ENCODE results near the gene FSTL3. TPM values are rescaled to one million over a fixed set of nuclear protein-coding genes. Genes with fewer than 3 reads are reported as not detected.
"Not testable (repeated sequence)": the region's sequence is repeated elsewhere in the genome, so short reads cannot be mapped to it uniquely, and the experiment has no call there.

FSTL3 gene
- total RNA-seq, 2 donors from 2014 or later: 4.1 to 10.1 TPM

DNA sequence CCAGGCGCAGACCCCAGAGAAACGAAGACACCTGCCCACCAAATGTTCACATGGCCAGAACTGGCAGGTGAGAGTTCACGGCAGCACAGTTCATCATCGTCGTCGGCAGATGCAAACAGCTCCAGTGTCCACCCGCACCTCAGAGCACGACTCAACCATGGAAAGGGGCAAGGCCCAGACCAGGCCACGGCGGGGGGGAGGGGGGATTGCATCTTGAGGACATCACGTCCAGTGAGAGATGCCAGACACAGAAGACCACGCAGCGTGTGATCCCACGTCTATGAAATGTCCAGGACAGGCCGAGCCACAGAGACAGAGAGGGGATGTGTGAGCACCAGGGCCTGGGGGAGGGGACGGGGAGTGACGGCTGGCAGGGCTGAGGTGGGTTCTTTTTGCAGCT lies 20.5 kb upstream of the FSTL3 start:
- DNase-seq (ENCODE audit: low spot score in 2 of 2) (no peak), ATAC-seq (no peak)
- H3K27ac Mint-ChIP-seq: peak overlapping the region; percentile 70 to 88
- no peaks in the 10 kb centered on the region for H3K9me3 Mint-ChIP-seq
- peaks cover 9 to 16% of the 10 kb centered on the region in 2 donors for H3K36me3 Mint-ChIP-seq

DNA sequence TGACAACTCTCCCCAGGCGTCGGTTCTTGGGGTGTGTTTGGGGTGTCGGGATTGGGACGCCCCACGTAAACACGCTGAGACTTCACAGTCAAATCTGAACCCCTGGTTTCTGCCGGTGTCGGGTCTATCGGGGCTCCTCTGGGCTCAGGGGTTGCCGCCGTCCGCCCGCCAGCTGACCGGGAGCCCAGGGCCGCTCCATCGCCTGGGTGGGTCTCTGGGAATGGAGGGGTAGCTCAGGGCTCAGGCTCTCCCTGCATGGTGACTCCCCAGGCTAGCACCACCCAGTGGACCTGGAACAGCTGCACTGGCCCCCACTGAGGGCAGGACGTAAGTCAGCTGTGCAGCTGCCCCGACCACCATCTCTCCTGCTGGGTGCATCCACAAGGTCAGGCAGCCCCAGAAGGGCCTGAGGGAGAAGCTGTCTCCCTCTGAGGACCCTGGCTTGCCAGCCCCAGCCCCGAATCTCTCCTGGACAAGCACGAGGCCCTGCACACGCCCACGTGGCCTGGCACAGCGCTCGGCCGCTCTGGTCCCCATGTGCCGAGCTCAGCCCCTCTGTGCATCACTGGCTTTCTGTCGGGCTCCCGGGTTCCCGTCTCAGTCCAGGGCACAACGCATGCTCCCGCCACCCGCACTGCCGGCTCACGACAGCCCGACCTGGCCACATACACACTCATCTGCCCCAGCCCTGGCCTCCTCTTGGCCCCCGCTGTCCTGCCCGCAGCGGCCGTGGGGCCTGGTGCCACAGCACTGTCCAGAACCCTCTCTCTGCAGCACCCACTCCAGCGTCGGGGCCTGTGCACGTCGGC lies 19.2 kb upstream of the FSTL3 start:
- ATAC-seq: no peak
- peaks cover 17 to 29% of the 10 kb centered on the region in 2 donors for H3K36me3 Mint-ChIP-seq
- no peaks in the 10 kb centered on the region for H3K9me3 Mint-ChIP-seq
- peak overlapping the region; percentile 14 to 70 for H3K27ac Mint-ChIP-seq
- DNase-seq (ENCODE audit: low spot score in 2 of 2): no peak

DNA sequence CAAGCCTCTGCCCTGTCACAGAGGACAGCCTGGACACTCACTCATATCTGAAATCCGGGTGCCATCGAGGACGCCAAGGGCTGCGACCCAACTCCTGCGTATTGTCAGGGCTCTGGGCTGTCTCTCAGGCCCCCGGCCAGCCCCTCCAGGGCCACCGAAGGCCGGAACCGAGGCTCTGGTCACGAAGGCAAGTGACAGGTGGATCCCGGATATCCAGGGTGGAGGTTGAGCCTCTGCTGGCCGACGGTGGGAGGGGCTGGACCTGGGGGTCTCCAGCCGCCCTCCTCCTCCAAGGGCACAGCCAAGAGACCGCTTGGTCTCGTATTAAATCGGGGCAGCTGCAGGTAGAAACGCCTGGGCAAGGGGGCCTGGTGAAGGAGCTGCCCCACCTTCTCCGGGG lies 18.6 kb upstream of the FSTL3 start:
- Mint-ChIP-seq H3K36me3 (peaks cover 18 to 30% of the 10 kb centered on the region in 2 donors), H3K9me3 (no peaks in the 10 kb centered on the region), H3K27ac (peak overlapping the region; percentile 14 to 70)
- ATAC-seq (no peak), DNase-seq (ENCODE audit: low spot score in 2 of 2) (no peak)

DNA sequence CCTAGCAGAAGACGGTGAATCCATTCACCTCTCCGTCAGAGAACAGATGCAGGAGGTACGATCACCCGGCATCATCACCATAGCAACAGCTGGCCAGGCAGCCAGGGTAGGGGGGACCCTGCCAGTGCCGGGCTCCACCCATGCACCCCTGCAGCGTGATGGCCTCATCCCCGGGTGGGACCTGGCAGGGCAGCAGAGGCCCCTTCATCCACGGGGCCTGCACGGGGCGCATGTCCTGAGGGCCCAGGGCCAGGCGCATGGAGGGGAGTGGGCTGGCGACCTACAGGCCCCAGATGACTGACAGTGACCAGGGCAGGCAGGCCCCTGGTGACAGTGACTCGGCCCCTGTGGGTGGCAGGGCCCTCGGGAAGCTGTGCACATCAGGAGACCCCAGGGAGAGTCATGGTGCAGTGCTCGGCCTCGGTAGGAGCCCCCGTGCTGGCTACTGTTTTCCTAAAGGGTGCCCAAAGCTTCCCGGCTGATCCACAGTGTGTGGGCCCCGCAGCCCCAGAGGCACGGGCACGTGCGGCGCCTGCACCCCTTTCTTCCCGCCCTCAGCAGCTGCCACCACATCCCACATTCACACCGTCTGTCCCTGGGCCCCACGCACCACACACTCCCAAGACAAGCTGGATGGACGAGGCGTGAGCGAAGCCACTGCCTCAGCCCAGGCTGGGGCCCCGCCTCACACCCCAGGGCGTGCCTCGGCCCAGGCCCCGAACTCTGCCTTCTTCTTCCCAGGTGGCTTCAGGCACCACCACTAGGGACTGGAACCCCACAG lies 17.9 kb upstream of the FSTL3 start:
- ATAC-seq: no peak
- peak overlapping the region; percentile 44 to 70 for H3K27ac Mint-ChIP-seq
- H3K9me3 Mint-ChIP-seq: no peaks in the 10 kb centered on the region
- H3K36me3 Mint-ChIP-seq: peaks cover 18 to 30% of the 10 kb centered on the region in 2 donors
- DNase-seq (ENCODE audit: low spot score in 2 of 2): no peak

DNA sequence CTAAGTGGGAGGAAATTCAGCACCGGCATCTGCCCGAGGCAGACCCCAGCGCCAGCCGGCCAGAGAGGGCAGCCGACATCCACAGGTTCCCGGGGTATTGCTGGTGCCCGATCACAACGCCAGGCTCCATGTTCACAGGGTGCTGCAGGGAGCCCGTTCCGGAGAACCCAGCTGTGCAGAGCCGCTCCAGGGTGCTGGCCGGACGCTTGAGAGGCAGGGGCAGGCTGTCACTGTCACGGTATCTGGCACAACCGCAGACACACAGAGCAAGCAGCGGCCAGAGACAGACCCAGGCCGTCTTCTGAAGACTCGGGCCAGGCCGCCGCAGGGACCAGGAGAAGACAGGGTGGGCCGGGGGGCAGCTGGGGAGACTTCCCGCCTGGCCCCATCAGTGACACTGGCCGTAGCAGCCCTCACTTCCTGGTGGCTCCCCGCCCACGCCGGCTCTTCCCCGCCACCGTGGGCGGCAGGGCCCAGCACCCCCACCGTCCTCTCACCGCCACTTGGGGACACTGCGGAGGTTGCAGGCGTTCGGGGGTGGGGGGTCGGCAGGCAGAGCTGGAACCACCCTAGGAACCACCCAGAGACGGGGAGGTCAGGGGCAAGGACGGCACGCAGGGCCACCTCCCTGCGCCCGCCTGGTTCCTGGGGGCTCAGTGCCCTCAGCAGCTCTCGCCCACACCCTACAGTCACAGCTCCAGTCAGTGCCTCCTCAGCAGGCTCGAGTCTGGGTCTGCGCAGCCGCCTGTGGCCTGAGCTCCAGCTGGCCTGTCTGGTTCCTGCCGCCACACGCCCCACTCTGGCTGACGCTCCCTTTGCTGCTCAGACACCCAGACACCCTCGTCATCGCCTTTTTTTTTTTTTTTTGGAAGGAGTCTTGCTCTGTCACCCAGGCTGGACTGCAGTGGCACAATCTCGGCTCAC lies 17.0 kb upstream of the FSTL3 start:
- no peak for ATAC-seq
- Mint-ChIP-seq H3K36me3 (peaks cover 18 to 30% of the 10 kb centered on the region in 2 donors), H3K27ac (peak overlapping the region; percentile 98), H3K9me3 (no peaks in the 10 kb centered on the region)
- DNase-seq (ENCODE audit: low spot score in 2 of 2): no peak

DNA sequence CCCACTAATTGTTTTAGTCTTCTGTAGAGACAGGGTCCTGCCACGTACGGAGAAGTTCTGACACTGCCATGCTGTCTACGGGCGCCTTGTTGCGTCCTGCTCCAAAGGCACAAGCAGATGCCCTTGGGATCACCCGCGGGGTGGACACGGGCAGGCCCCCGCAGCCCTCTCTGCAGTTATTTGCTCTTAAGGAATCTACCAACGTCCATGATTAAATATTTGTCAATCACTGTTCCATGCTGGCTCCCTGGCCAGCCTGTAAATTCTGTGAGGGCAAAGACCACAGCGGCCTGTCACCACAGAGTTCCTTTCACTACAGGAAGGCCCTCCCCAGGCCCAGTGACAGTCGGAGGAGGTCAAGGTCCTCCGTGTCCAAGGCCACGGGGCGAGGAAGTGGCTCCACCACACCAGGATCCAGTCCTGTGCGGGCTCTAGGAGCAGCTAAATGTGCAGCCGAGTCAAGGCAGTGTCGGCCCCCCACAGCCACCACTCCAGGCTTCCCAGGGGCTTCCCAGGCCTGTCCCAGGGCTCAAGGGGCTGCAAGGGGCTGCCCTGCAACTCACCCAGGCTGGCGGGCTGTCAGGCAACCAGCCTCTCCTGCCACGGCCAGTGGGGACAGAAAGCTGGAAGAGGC lies 15.3 kb upstream of the FSTL3 start:
- ATAC-seq (peak; percentile 1 to 3), DNase-seq (ENCODE audit: low spot score in 2 of 2) (no peak)
- no peaks in the 10 kb centered on the region for H3K9me3 Mint-ChIP-seq
- peaks cover 18 to 24% of the 10 kb centered on the region in 2 donors for H3K36me3 Mint-ChIP-seq
- H3K27ac Mint-ChIP-seq: peak overlapping the region; percentile 98

DNA sequence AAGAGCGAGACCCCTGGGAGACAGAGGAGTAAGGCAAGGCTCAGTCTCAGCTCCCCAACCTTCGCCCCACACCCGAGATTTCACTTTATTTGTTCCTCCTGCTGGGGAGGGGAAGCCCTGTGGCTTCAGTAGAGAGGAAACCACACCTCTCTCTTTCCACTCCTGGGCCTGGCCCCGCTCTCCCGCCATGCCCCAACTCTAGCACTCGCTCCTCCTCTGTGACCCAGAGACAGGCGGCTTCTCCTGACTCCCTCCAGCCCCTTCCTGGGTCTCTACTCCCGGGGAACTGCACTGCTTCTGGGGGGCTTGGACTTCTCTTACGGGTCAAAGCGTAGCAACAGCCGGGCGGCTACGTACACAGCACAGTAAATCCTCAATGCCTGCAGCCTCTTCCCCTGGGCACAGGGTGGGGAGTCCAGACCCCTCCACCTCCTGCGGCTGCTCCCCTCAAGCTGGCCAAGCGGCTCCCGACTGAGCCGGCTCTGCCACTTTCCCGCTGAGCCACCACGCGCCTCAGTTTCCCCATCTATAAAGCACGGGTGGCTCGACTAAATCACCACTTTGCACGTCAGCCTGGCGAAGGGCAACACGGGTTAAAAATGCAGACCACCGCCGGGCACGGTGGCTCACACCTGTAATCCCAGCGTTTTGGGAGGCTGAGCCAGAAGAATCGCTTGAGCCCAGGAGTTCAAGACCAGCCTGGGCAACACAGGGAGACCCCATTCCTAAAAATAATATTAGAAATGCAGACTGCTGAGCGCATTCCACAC lies 14.6 kb upstream of the FSTL3 start:
- Mint-ChIP-seq H3K36me3 (peaks cover 18 to 19% of the 10 kb centered on the region in 2 donors), H3K9me3 (no peaks in the 10 kb centered on the region), H3K27ac (peak overlapping the region; percentile 98)
- peak in 1 of 2 donors; percentile 67 for DNase-seq (ENCODE audit: low spot score in 2 of 2)
- peak; percentile 54 to 56 for ATAC-seq

DNA sequence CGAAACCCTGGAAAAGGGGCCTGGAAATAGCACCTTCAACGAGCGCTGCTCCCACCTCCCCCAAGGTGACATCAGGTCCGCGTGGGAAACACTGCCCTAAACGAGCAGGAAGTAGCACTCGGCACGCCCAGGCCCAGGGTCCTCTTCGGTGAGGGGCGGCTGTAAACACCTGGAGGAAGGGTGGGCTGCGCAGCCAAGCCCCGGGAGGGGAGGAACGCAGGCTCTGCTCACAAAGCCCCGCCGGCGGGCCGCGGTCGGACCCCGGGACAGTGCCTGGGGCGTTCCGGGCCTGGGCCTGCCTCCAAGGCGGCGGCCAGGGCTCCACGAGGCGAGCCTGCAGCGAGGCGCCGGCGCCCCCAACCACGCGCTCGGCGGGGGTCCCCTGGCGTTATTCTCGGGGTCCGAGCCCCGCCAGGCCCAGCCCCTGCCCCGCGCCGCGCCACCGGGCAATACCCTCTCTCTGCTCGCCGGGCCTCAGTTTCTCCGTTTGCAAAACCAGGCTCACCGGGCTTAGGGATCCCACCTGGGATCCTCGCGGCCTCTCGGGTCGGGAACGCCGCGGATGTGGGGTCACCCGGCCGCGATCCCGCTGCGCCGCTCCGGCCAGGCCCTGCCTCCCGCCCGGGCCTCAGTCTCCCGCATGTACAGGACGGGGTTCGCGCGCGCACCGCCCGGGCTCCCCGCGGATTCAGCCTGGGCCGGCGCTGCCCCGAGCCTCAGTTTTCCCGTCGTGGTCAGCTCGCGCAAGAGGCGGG lies 13.8 kb upstream of the FSTL3 start:
- H3K27ac Mint-ChIP-seq: peak overlapping the region; percentile 98
- DNase-seq (ENCODE audit: low spot score in 2 of 2): peak in 1 of 2 donors; percentile 73
- H3K9me3 Mint-ChIP-seq: no peaks in the 10 kb centered on the region
- peaks cover 18 to 19% of the 10 kb centered on the region in 2 donors for H3K36me3 Mint-ChIP-seq
- peak; percentile 23 to 47 for ATAC-seq

DNA sequence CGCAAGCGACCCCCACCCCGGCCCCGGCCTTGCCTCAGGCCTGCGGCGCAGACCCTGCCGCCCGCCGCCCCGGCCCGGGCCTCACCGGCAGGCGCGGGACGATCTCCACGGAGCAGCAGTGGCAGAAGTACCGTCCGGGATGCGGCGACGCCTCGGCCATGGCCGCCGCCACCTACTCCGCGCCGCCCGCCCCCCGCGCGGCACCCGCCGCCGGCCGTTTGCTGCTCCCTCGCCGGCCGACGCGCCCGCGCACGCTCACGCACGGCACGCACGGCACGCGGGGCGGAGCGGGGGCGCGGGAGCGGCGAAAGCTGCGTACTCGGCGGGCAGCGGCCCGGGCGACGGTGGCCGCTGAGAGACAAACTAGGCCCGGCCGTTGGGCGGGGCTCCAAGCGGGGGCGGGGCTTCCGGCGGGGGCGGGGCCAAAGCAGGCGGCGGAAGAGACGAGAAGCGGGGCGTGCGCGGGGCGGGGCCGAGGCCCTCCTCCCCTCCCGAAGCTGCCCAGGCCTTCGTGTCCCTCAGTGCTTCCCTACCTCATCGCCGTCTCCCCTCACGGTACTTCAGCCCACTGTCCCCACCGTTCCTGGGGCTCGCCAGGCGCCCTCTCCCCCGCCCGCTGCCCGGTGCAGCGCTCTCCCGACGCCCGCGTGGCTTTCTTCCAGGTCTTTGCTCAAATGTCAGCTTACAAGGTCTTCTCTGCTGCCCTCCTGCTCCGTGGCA lies 13.1 kb upstream of the FSTL3 start, which contains the start of gene RNF126:
Gene RNF126, minus strand, starts transcription at position 253 of the 720 bp plus-strand sequence. Its CDS starts 93 bp downstream, at position 160.
- peak; percentile 88 to 90 for DNase-seq (ENCODE audit: low spot score in 2 of 2)
- H3K36me3 Mint-ChIP-seq: peaks cover 18 to 19% of the 10 kb centered on the region in 2 donors
- no peaks in the 10 kb centered on the region for H3K9me3 Mint-ChIP-seq
- ATAC-seq: peak; percentile 47 to 63
- H3K27ac Mint-ChIP-seq: peak within 1 kb of the TSS; percentile 98

DNA sequence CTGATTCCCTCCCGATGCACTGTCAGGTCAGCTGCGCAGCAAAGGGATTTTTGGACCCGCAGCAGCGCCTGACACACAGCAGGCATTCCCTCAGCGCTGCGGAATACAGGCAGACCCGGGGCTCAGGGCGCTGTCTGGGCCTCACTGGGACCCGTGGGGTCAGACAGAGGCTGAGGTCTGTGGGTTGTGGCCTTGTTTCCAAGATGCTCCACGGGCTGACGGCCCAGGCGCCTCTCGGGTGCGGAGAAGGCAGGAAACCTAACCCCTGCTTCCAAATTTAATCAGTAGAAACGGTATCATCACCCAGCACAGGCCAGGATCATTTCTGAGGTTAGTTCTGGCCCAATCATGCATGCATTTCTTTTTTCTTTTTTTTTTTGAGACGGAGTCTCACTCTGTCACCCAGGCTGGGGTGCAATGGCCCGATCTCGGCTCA lies 12.5 kb upstream of the FSTL3 start:
- no peak for ATAC-seq
- DNase-seq (ENCODE audit: low spot score in 2 of 2): peak in 1 of 2 donors; percentile 31
- Mint-ChIP-seq H3K27ac (peak overlapping the region; percentile 84 to 95), H3K36me3 (peaks cover 18 to 19% of the 10 kb centered on the region in 2 donors), H3K9me3 (no peaks in the 10 kb centered on the region)

DNA sequence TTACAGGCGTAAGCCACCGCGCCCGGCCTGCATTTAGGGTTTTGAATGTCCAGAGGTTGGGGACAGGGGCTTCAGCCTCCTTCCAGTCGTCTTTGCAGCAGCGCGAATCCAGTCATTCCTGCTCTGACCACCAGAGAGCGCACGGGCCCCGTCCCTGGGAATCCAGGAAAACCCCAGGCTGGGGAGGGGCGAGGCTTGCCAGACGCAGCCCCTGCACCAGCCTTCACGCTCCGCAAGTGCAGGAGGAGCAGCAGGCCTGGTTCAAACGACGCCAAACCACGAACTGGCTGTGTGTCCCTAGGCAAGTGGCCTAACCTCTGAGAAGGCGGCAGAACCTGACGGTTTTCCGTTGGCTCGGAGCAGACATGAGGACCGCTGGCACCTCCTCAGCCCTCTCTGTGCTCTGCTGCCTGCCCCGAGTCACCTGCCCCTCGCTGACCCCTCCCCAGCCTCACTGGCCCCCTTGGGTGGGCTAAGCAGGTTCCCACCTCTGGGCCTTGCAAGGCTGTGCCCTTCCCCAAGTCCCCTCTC lies 11.2 kb upstream of the FSTL3 start:
- peaks cover 16 to 19% of the 10 kb centered on the region in 2 donors for H3K36me3 Mint-ChIP-seq
- ATAC-seq (peak; percentile 6), DNase-seq (ENCODE audit: low spot score in 2 of 2) (peak; percentile 80 to 89)
- H3K9me3 Mint-ChIP-seq: no peaks in the 10 kb centered on the region
- peak overlapping the region in 1 of 2 donors; percentile 62 for H3K27ac Mint-ChIP-seq

DNA sequence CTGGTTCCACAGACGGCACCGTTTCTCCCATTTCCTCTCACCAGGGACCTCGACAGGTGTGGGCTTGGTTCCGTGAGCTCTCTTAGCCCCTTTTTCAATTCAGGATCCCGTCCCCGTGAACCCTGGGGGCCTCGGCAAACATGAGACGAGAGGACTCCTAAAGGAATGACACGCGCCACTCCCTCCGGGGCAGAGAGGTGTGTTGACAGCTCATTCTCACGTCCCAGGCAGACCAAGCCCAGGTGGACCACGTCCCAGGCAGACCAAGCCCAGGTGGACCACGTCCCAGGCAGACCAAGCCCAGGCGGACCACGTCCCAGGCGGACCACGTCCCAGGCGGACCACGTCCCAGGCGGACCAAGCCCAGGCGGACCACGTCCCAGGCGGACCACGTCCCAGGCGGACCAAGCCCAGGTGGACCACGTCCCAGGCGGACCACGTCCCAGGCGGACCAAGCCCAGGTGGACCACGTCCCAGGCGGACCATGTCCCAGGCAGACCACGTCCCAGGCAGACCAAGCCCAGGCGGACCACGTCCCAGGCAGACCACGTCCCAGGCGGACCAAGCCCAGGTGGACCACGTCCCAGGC lies 9.1 kb upstream of the FSTL3 start:
- ATAC-seq; H3K27ac Mint-ChIP-seq; H3K9me3 Mint-ChIP-seq; H3K36me3 Mint-ChIP-seq; DNase-seq (ENCODE audit: low spot score in 2 of 2): not testable (repeated sequence)

DNA sequence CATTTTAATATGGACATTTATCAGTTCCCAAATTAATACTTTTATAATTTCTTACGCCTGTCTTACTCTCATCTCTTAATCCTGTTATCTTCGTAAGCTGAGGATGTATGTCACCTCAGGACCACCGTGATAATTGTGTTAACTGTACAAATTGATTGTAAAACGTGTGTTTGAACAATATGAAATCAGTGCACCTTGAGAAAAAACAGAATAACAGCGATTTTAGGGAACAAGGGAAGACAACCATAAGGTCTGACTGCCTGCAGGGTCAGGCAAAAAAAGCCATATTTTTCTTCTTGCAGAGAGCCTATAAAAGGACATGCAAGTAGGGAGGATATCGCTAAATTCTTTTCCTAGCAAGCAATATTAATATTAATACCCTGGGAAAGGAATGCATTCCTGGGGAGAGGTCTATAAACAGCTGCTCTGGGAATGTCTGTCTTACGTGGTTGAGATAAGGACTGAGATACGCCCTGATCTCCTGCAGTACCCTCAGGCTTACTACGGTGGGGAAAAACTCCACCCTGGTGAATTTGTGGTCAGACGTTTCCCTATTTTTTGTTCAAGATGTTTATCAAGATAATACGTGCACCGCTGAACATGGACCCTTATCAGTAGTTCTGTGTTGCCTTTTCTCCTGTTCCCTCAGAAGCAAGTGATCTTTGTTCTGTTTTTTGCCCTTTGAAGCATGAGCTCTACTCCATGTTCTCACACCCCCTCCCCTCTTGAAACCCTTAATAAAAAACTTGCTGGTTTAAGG lies 7.3 kb upstream of the FSTL3 start:
- not testable (repeated sequence) for ATAC-seq

More for the DNA sequence above, 7.3 kb upstream of the FSTL3 start:
- not testable (repeated sequence) for H3K9me3 Mint-ChIP-seq; H3K27ac Mint-ChIP-seq; H3K36me3 Mint-ChIP-seq; DNase-seq (ENCODE audit: low spot score in 2 of 2)
